Measurements from ENCODE around the gene DHX34. TPM values are rescaled to one million over a fixed set of nuclear protein-coding genes. Genes with fewer than 3 reads are reported as not detected.
A peak's percentile ranks its signal among the peaks of the same experiment; 100 is the strongest.

DHX34 gene
- total RNA-seq, 3 donors from 2014 or later, result 6.2 to 20.6 (median 20.5) TPM

DNA sequence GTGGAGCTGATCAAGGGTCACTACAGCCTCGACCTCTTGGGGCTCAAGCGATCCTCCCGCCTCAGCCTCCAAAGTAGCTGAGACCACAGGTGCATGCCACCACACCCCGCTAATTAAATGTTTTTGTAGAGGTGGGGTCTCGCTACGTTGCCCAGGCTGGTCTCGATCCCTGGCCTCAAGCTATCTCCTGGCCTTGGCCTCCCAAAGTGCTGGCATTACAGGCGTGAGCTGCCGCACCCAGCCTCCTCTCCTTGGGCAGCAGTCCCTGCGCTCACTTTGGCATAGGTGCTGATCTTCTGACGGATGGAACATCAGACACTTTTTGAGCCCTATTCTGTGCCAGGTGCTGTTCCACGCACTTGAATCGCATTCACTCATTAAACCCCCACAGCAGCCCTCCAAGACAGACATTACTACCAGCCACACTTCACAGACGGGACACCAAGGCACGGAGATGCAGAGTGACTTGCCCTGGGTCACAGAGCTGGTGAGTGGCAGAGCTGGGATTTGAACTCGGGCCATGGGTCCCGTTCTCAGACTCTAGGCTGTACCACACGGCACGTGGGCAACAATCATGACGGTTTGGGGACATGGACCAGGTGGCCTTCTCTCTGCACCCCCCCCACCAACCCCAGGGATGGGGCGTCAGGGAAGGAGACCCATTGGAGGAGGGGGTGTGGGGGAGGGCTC, 67.0 kb downstream of the DHX34 start:
- Histone ChIP-seq H3K9me3 (no peaks in the 10 kb centered on the region), H3K4me1 (no peaks in the 10 kb centered on the region), H3K27ac (no peak overlapping the region), H3K36me3 (no peaks in the 10 kb centered on the region), H3K27me3 (peaks cover 3 to 19% of the 10 kb centered on the region in 2 donors), H3K4me3 (no peak overlapping the region)
- intact Hi-C loops (cut with DNase I; ENCODE audit: low total_unique reads), result no loop called here
- TF ChIP-seq, protein P1, sequence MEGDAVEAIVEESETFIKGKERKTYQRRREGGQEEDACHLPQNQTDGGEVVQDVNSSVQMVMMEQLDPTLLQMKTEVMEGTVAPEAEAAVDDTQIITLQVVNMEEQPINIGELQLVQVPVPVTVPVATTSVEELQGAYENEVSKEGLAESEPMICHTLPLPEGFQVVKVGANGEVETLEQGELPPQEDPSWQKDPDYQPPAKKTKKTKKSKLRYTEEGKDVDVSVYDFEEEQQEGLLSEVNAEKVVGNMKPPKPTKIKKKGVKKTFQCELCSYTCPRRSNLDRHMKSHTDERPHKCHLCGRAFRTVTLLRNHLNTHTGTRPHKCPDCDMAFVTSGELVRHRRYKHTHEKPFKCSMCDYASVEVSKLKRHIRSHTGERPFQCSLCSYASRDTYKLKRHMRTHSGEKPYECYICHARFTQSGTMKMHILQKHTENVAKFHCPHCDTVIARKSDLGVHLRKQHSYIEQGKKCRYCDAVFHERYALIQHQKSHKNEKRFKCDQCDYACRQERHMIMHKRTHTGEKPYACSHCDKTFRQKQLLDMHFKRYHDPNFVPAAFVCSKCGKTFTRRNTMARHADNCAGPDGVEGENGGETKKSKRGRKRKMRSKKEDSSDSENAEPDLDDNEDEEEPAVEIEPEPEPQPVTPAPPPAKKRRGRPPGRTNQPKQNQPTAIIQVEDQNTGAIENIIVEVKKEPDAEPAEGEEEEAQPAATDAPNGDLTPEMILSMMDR (IDR thresholded peaks at IDR 0.05), result no peak
- TF ChIP-seq POLR2AphosphoS5 (IDR thresholded peaks at IDR 0.05) (no peak), POLR2A (IDR thresholded peaks at IDR 0.05) (no peak)
- DNase-seq (ENCODE audit: low spot score in 2 of 2), result no peak

DNA sequence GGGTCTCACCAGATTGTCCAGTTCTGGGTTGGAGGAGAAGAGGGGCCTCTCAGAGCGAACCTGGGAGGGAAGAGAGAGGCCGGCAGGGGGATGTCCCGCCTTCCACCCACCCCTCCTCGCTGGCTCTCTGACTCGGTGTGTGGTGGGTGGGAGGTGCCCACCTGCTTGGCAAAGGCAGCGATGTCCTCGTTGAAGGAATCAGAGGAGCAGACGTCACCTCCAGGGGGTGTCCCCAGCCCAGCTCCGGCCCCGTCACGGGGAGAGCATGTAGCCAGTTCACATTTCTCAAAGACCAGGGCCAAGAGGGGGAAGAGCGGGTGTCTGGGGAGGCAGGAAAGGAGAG, 67.5 kb downstream of the DHX34 start:
- no peaks in the 10 kb centered on the region for H3K9me3 ChIP-seq
- H3K36me3 ChIP-seq, result no peaks in the 10 kb centered on the region
- no peaks in the 10 kb centered on the region for H3K4me1 ChIP-seq
- no peak overlapping the region for H3K27ac ChIP-seq
- DNase-seq (ENCODE audit: low spot score in 2 of 2), result no peak
- peaks cover 6 to 25% of the 10 kb centered on the region in 2 donors for H3K27me3 ChIP-seq
- H3K4me3 ChIP-seq, result no peak overlapping the region
- TF ChIP-seq POLR2AphosphoS5 (IDR thresholded peaks at IDR 0.05), result no peak
- no peak for TF ChIP-seq POLR2A (IDR thresholded peaks at IDR 0.05)
- TF ChIP-seq, protein P1 (IDR thresholded peaks at IDR 0.05), result no peak
- intact Hi-C loops (cut with DNase I; ENCODE audit: low total_unique reads), result no loop called here

DNA sequence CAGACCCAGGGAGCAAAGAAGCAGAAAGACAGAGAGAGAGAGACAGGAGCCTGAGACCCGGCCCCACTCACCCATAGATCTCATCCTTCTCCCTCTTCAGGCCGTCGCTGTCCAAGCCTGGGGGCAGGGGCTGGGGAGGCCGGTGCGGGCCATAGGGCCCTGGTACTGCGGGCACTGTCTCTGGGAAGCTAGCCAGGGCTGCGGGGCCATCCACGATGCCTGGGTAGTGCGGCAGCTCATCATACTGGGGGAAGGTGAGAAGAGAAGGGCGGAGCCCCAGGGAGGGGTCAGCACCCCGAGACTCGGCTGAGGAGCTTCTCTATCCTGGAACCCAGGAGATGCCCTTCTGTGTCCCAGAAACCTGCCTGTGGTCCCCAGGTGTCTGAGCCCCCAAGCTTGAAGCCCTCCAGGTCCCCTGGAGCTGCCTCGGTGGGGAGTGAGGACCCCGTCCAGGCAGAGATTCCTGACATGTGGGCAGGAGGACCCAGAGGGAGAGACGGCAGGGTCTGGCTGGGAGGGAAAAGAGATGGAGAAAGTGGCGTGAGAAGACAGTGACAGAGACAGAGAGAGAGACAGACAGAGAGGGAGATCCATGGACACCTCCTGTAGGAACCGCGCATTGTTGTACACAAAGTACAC, 68.1 kb downstream of the DHX34 start:
- H3K36me3 ChIP-seq, result no peaks in the 10 kb centered on the region
- intact Hi-C loops (cut with DNase I; ENCODE audit: low total_unique reads), result no loop called here
- H3K27me3 ChIP-seq, result peaks cover 6 to 31% of the 10 kb centered on the region in 2 donors
- no peak for DNase-seq (ENCODE audit: low spot score in 2 of 2)
- no peaks in the 10 kb centered on the region for H3K9me3 ChIP-seq
- no peak overlapping the region for H3K27ac ChIP-seq
- no peaks in the 10 kb centered on the region for H3K4me1 ChIP-seq
- H3K4me3 ChIP-seq, result peak overlapping the region in 1 of 3 donors; percentile 86
- TF ChIP-seq, protein P1 (IDR thresholded peaks at IDR 0.05), result no peak
- no peak for TF ChIP-seq POLR2AphosphoS5 (IDR thresholded peaks at IDR 0.05)
- no peak for TF ChIP-seq POLR2A (IDR thresholded peaks at IDR 0.05)

DNA sequence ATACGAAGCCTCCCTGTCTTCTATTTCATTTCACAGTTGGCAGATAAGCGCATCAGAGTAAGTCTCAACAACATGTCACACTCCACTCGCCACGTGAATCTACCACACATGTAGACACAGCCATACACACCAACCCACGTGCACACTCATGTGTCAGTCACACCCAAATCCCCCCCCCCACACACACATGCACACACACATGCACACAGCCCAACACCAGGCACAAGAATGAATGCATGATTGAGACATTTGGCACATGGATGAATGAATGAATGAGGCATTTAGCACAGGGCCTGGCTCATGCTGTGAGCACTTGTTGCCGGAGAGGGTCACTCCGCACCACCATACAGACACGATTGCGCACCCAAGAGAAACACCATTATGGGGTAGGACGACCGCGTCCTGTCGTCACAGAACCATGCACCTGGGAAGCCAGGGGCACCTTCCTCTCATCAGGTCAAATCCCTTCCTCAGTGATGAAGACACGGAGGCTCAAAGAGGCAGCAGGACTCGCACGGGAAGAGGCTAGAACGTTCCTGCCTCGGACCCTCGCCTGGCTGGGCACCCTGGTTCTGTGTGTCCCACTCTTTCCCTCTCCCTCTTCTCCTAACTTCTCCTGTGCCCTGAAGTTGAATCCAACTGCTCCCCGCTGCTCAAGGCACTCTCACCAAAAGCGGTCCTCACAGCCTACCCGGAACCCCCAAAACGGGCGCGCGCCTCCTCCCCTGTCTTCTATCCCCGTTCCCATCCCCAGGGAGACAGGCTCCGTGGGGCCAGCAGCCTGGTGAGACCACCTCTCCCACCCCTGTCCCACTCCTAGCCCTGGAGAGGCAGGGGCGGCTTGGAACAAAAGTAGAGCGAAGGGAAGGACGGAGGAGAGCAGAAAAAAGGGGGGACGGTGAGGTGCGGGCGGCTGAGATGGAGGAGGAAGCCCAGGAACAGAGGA, 68.9 kb downstream of the DHX34 start:
- TF ChIP-seq, protein P1 (IDR thresholded peaks at IDR 0.05), result no peak
- no peak for TF ChIP-seq POLR2A (IDR thresholded peaks at IDR 0.05)
- no peak for TF ChIP-seq POLR2AphosphoS5 (IDR thresholded peaks at IDR 0.05)
- intact Hi-C loops (cut with DNase I; ENCODE audit: low total_unique reads), result no loop called here
- Histone ChIP-seq H3K4me3 (peak overlapping the region; percentile 63 to 86 (median 65)), H3K4me1 (no peaks in the 10 kb centered on the region), H3K27ac (peak overlapping the region in 1 of 2 donors; percentile 25), H3K36me3 (no peaks in the 10 kb centered on the region), H3K27me3 (peaks cover 6 to 39% of the 10 kb centered on the region in 2 donors), H3K9me3 (no peaks in the 10 kb centered on the region)
- DNase-seq (ENCODE audit: low spot score in 2 of 2), result no peak
